ENCODE results near the gene ZNF207.

DNA sequence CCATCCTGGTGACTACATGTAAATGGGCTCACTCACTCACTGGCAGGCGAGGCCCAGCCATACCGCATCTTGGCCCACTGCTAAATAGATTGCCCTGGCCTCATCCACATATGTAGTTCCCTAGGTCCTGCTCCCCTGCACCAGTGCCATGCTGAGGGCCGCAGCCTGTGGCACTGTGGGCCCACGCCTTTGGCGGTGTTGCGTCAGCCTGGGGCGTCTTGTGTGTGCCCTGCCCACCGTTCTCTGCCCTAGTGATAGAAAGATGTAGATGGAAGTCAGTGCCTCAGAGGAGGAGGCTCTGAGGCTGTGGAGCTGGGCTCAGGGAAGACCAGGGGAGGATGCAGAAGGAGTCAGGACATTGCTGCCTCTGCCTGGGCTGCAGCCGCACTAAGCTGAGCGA lies 26.9 kb upstream of the ZNF207 start:
- no peak for TF ChIP-seq EZH2phosphoT487 (IDR thresholded peaks at IDR 0.05; ENCODE audit: borderline replicate concordance, low read length)
- TF ChIP-seq, protein P1, sequence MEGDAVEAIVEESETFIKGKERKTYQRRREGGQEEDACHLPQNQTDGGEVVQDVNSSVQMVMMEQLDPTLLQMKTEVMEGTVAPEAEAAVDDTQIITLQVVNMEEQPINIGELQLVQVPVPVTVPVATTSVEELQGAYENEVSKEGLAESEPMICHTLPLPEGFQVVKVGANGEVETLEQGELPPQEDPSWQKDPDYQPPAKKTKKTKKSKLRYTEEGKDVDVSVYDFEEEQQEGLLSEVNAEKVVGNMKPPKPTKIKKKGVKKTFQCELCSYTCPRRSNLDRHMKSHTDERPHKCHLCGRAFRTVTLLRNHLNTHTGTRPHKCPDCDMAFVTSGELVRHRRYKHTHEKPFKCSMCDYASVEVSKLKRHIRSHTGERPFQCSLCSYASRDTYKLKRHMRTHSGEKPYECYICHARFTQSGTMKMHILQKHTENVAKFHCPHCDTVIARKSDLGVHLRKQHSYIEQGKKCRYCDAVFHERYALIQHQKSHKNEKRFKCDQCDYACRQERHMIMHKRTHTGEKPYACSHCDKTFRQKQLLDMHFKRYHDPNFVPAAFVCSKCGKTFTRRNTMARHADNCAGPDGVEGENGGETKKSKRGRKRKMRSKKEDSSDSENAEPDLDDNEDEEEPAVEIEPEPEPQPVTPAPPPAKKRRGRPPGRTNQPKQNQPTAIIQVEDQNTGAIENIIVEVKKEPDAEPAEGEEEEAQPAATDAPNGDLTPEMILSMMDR (conservative IDR thresholded peaks at IDR 0.05; ENCODE audit: low read depth, low read length), result no peak
